Measurements from ENCODE around the gene ITIH6.

Gene ITIH6

GRCh38 chrX:54708404-54708803, 89.7 kb downstream of the ITIH6 start:
- DNase-seq: no peak

All from AML-193 (cell line).